ENCODE results near the gene HAUS1. TPM values are rescaled to one million over a fixed set of nuclear protein-coding genes. Genes with fewer than 3 reads are reported as not detected.
"Not testable (repeated sequence)": the region's sequence is repeated elsewhere in the genome, so short reads cannot be mapped to it uniquely, and the experiment has no call there.

The HAUS1 gene
- total RNA-seq, 4 donors from 2014 or later, result 21.2 to 37.3 (median 28.1) TPM

GRCh38 chr18:46113751-46114150, 9.6 kb downstream of the HAUS1 start:
- TF ChIP-seq CTCF (IDR thresholded peaks at IDR 0.05) (no peak), POLR2A (IDR thresholded peaks at IDR 0.05) (no peak), EP300 (IDR thresholded peaks at IDR 0.05) (no peak)
- Histone ChIP-seq H3K4me3 (no peak overlapping the region), H3K36me3 (peaks cover 0 to 73% (median 0%) of the 10 kb centered on the region in 3 donors), H3K4me1 (no peaks in the 10 kb centered on the region), H3K9me3 (no peaks in the 10 kb centered on the region), H3K27me3 (no peaks in the 10 kb centered on the region), H3K27ac (no peak overlapping the region)
- 87 to 96% methylated on average over 1 of the region's 1 CpG for WGBS, 2 donors
- DNase-seq (ENCODE audit: low spot score in 2 of 2), result no peak

- H3K4me1 ChIP-seq; H3K4me3 ChIP-seq; H3K27ac ChIP-seq; H3K27me3 ChIP-seq; DNase-seq (ENCODE audit: low spot score in 2 of 2); H3K9me3 ChIP-seq: not testable (repeated sequence)
- WGBS, 2 donors, result 97 to 99% methylated on average over 4 of the region's 4 CpGs
- peaks cover 0 to 99% (median 3%) of the 10 kb centered on the region in 3 donors for H3K36me3 ChIP-seq
Observed at GRCh38 chr18:46126625-46127024, 22.4 kb downstream of the HAUS1 start.

DNA sequence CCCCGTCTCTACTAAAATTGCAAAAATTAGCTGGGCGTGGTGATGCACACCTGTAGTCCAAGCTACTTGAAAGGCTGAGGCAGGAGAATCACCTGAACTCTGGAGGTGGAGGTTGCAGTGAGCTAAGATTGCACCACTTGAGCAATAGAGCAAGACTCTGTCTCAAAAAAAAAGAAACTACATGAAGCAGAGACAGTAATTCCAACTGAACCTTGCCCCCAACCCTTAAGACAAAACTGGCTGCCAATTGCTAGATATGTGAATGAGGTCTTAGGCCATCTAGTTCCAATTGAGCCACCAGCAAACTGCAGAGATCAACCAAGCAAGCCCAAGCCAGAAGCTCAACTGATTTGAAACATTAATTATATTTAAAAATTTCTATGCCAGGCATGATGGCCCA, 25.9 kb downstream of the HAUS1 start:
- WGBS, 2 donors, result 96 to 100% methylated on average over 2 of the region's 2 CpGs
- DNase-seq (ENCODE audit: low spot score in 2 of 2), result no peak
- Histone ChIP-seq H3K27me3 (no peaks in the 10 kb centered on the region), H3K4me1 (no peaks in the 10 kb centered on the region), H3K36me3 (peaks cover 0 to 65% (median 3%) of the 10 kb centered on the region in 3 donors), H3K9me3 (no peaks in the 10 kb centered on the region), H3K4me3 (no peak overlapping the region), H3K27ac (no peak overlapping the region)
- TF ChIP-seq POLR2A (IDR thresholded peaks at IDR 0.05), result no peak
- no peak for TF ChIP-seq CTCF (IDR thresholded peaks at IDR 0.05)
- no peak for TF ChIP-seq EP300 (IDR thresholded peaks at IDR 0.05)

GRCh38 chr18:46130549-46130948, 26.4 kb downstream of the HAUS1 start:
- DNase-seq (ENCODE audit: low spot score in 2 of 2); H3K27me3 ChIP-seq; H3K4me3 ChIP-seq; H3K4me1 ChIP-seq; H3K9me3 ChIP-seq; H3K27ac ChIP-seq: not testable (repeated sequence)
- peaks cover 0 to 61% (median 3%) of the 10 kb centered on the region in 3 donors for H3K36me3 ChIP-seq
- WGBS, 2 donors, result 97 to 98% methylated on average over 8 of the region's 8 CpGs

DNA sequence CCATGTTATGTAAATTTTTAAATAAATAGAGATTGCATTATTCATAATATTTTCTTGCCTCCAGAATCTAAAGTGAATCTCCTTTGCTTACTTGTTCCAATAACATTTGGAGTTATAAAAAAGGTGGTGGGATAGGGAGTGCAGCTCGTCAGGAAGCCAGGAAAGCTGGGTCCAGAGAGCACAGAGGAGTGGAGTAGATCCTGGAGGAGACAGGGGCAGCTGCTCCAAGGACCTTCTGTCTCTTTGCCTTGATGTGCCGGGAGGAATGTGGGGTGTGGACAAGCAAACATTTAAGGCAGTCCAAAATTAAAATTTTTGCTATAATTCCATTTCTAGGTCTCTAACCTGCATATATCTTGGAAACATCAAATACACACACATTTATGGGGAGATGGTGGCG, 29.3 kb downstream of the HAUS1 start:
- Histone ChIP-seq H3K27ac (peak overlapping the region in 1 of 4 donors; percentile 17), H3K27me3 (no peaks in the 10 kb centered on the region), H3K36me3 (peaks cover 0 to 32% (median 3%) of the 10 kb centered on the region in 3 donors), H3K4me1 (no peaks in the 10 kb centered on the region), H3K4me3 (no peak overlapping the region), H3K9me3 (no peaks in the 10 kb centered on the region)
- TF ChIP-seq CTCF (IDR thresholded peaks at IDR 0.05) (no peak), EP300 (IDR thresholded peaks at IDR 0.05) (no peak), POLR2A (IDR thresholded peaks at IDR 0.05) (no peak)
- DNase-seq (ENCODE audit: low spot score in 2 of 2), result no peak
- 68 to 71% methylated on average over 3 of the region's 3 CpGs for WGBS, 2 donors

DNA sequence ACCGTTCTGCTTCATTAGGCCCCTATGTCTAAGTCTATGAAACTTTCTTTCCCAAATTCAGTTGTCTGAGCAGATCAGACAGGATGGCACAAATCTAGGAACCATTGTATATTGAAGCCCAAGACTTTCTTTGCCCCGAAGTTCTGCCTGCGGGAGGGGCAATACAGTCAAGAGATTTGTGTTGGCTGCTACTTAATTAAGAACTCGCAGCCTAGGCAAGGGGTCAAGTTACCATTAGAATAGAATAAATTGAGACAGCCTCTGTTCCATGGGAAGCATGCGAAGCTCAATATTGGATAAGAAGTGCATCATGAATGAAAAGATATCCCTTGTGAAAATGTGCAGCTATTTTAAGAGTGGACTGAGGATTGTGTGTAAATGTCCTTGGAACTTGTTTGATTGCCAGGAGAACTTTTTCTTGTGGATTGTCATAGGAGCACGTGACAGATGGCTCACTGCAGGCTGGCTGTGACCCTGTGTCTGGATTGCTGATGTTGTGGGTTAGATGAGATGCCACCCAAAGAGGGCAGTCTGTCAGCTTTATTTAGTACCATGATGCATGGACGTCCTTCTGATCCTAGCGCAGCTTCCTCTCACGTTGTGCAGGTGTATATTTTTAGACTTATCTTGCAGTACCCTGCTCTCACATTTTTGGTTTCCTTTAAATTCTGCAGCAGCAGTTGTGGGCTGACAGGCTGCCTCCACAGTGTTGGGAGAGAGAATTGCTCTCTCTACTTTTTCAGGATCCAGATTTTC, 30.9 kb downstream of the HAUS1 start:
- WGBS, 2 donors, result 52 to 57% methylated on average over 9 of the region's 9 CpGs
- no peak for TF ChIP-seq EP300 (IDR thresholded peaks at IDR 0.05)
- no peak for TF ChIP-seq POLR2A (IDR thresholded peaks at IDR 0.05)
- DNase-seq (ENCODE audit: low spot score in 2 of 2), result no peak
- no peaks in the 10 kb centered on the region for H3K4me1 ChIP-seq
- H3K9me3 ChIP-seq, result no peaks in the 10 kb centered on the region
- no peak overlapping the region for H3K27ac ChIP-seq
- peaks cover 0 to 16% (median 0%) of the 10 kb centered on the region in 3 donors for H3K36me3 ChIP-seq
- no peaks in the 10 kb centered on the region for H3K27me3 ChIP-seq
- H3K4me3 ChIP-seq, result no peak overlapping the region

All from tibial nerve (tissue), 4 donors.